ENCODE results near the gene PLXDC2. TPM values are rescaled to one million over a fixed set of nuclear protein-coding genes. Genes with fewer than 3 reads are reported as not detected.

The PLXDC2 gene
- total RNA-seq, 8 experiments from 2014 or later = 3.7 to 129 (median 7.6) TPM

- H3K4me1 ChIP-seq (replicated peaks in 1 of 2) = no peaks in the 10 kb centered on the region
- ATAC-seq (replicated peaks in 6 of 8) = no peak
- 19 to 96% (median 47%) methylated on average over 2 to 8 of the region's 9 CpGs; no CpG with 5 or more reads in 3 of the 10 experiments for WGBS, 10 experiments
- H3K4me3 ChIP-seq = no peak overlapping the region
- in situ Hi-C loops (cut with MboI; ENCODE audit: low pct_unique_long_range_greater_than_20kb in 2 of 9, low sequenced_read_pairs in 9 of 9, unreplicated experiment in 9 of 9) = no loop called here
- H3K27ac ChIP-seq = no peak overlapping the region
Observed at GRCh38 chr10:19874791-19875190, 58.6 kb downstream of the PLXDC2 start.

GRCh38 chr10:19876570-19876969 is 60.3 kb downstream of the PLXDC2 start:
- in situ Hi-C loops (cut with MboI; ENCODE audit: low pct_unique_long_range_greater_than_20kb in 2 of 9, low sequenced_read_pairs in 9 of 9, unreplicated experiment in 9 of 9) = no loop called here
- Histone ChIP-seq H3K4me1 (replicated peaks in 1 of 2) (no peaks in the 10 kb centered on the region), H3K4me3 (no peak overlapping the region), H3K27ac (no peak overlapping the region)
- ATAC-seq (replicated peaks in 6 of 8) = no peak
- 0 to 100% (median 62%) methylated on average over 1 to 2 of the region's 2 CpGs; no CpG with 5 or more reads in 2 of the 10 experiments for WGBS, 10 experiments

GRCh38 chr10:19877466-19878255 is 61.4 kb downstream of the PLXDC2 start:
- 38 to 100% (median 80%) methylated on average over 1 to 8 of the region's 8 CpGs for WGBS, 10 experiments

GRCh38 chr10:19882621-19883020 is 66.4 kb downstream of the PLXDC2 start:
- Histone ChIP-seq H3K4me3 (no peak overlapping the region), H3K27ac (no peak overlapping the region), H3K4me1 (replicated peaks in 1 of 2) (no peaks in the 10 kb centered on the region)
- ATAC-seq (replicated peaks in 6 of 8) = no peak
- 8 to 100% (median 83%) methylated on average over 1 to 5 of the region's 5 CpGs; no CpG with 5 or more reads in 1 of the 10 experiments for WGBS, 10 experiments
- in situ Hi-C loops (cut with MboI; ENCODE audit: low pct_unique_long_range_greater_than_20kb in 2 of 9, low sequenced_read_pairs in 9 of 9, unreplicated experiment in 9 of 9) = no loop called here

More at GRCh38 chr10:19877466-19878255, 61.4 kb downstream of the PLXDC2 start:
- H3K4me3 ChIP-seq = no peak overlapping the region
- H3K27ac ChIP-seq = no peak overlapping the region
- in situ Hi-C loops (cut with MboI; ENCODE audit: low pct_unique_long_range_greater_than_20kb in 2 of 9, low sequenced_read_pairs in 9 of 9, unreplicated experiment in 9 of 9) = no loop called here
- H3K4me1 ChIP-seq (replicated peaks in 1 of 2) = no peaks in the 10 kb centered on the region
- ATAC-seq (replicated peaks in 6 of 8) = no peak

GRCh38 chr10:19888061-19888660 is 71.9 kb downstream of the PLXDC2 start:
- 0 to 100% (median 89%) methylated on average over 1 to 3 of the region's 3 CpGs for WGBS, 10 experiments
- H3K4me1 ChIP-seq (replicated peaks in 1 of 2) = peaks cover 2% of the 10 kb centered on the region in 2 donors
- H3K4me3 ChIP-seq = no peak overlapping the region
- in situ Hi-C loops (cut with MboI; ENCODE audit: low pct_unique_long_range_greater_than_20kb in 2 of 9, low sequenced_read_pairs in 9 of 9, unreplicated experiment in 9 of 9) = no loop called here
- ATAC-seq (replicated peaks in 6 of 8) = no peak
- no peak overlapping the region for H3K27ac ChIP-seq

- Histone ChIP-seq H3K4me3 (no peak overlapping the region), H3K4me1 (replicated peaks in 1 of 2) (peaks cover 2% of the 10 kb centered on the region in 2 donors), H3K27ac (no peak overlapping the region)
- 0 to 62% (median 0%) methylated on average over 1 to 2 of the region's 2 CpGs; no CpG with 5 or more reads in 1 of the 10 experiments for WGBS, 10 experiments
- peak in 4 of 8 experiments; percentile 20 to 60 (median 56) for ATAC-seq (replicated peaks in 6 of 8)
- in situ Hi-C loops (cut with MboI; ENCODE audit: low pct_unique_long_range_greater_than_20kb in 2 of 9, low sequenced_read_pairs in 9 of 9, unreplicated experiment in 9 of 9) = no loop called here
Observed at GRCh38 chr10:19889256-19889655, 73.0 kb downstream of the PLXDC2 start.

GRCh38 chr10:19891429-19891828 is 75.2 kb downstream of the PLXDC2 start:
- in situ Hi-C loops (cut with MboI; ENCODE audit: low pct_unique_long_range_greater_than_20kb in 2 of 9, low sequenced_read_pairs in 9 of 9, unreplicated experiment in 9 of 9) = no loop called here
- Histone ChIP-seq H3K27ac (no peak overlapping the region), H3K4me3 (no peak overlapping the region)

GRCh38 chr10:19892270-19892669 is 76.0 kb downstream of the PLXDC2 start:
- in situ Hi-C loops (cut with MboI; ENCODE audit: low pct_unique_long_range_greater_than_20kb in 2 of 9, low sequenced_read_pairs in 9 of 9, unreplicated experiment in 9 of 9) = no loop called here
- Histone ChIP-seq H3K27ac (no peak overlapping the region), H3K4me3 (no peak overlapping the region), H3K4me1 (replicated peaks in 1 of 2) (peaks cover 2% of the 10 kb centered on the region in 2 donors)
- 22 to 100% (median 92%) methylated on average over 1 to 4 of the region's 4 CpGs; no CpG with 5 or more reads in 1 of the 10 experiments for WGBS, 10 experiments
- peak in 3 of 8 experiments; percentile 36 to 64 (median 48) for ATAC-seq (replicated peaks in 6 of 8)

More at GRCh38 chr10:19891429-19891828, 75.2 kb downstream of the PLXDC2 start:
- no peak for ATAC-seq (replicated peaks in 6 of 8)
- 36 to 94% (median 75%) methylated on average over 3 to 6 of the region's 6 CpGs; no CpG with 5 or more reads in 1 of the 10 experiments for WGBS, 10 experiments
- H3K4me1 ChIP-seq (replicated peaks in 1 of 2) = peaks cover 2% of the 10 kb centered on the region in 2 donors

- Histone ChIP-seq H3K4me1 (replicated peaks in 1 of 2) (peaks cover 2% of the 10 kb centered on the region in 2 donors), H3K4me3 (no peak overlapping the region), H3K27ac (no peak overlapping the region)
- 27 to 100% (median 69%) methylated on average over 2 to 5 of the region's 5 CpGs for WGBS, 10 experiments
- in situ Hi-C loops (cut with MboI; ENCODE audit: low pct_unique_long_range_greater_than_20kb in 2 of 9, low sequenced_read_pairs in 9 of 9, unreplicated experiment in 9 of 9) = no loop called here
- no peak for ATAC-seq (replicated peaks in 6 of 8)
Observed at GRCh38 chr10:19892677-19893076, 76.4 kb downstream of the PLXDC2 start.

- in situ Hi-C loops (cut with MboI; ENCODE audit: low pct_unique_long_range_greater_than_20kb in 2 of 9, low sequenced_read_pairs in 9 of 9, unreplicated experiment in 9 of 9) = no loop called here
- WGBS, 10 experiments = 0 to 100% (median 30%) methylated on average over 2 of the region's 3 CpGs; no CpG with 5 or more reads in 3 of the 10 experiments
- peaks cover 0 to 2% of the 10 kb centered on the region in 2 donors for H3K4me1 ChIP-seq (replicated peaks in 1 of 2)
- no peak overlapping the region for H3K4me3 ChIP-seq
- no peak for ATAC-seq (replicated peaks in 6 of 8)
- no peak overlapping the region for H3K27ac ChIP-seq
Observed at GRCh38 chr10:19895500-19895899, 79.3 kb downstream of the PLXDC2 start.

- Histone ChIP-seq H3K4me3 (no peak overlapping the region), H3K4me1 (replicated peaks in 1 of 2) (peaks cover 0 to 7% of the 10 kb centered on the region in 2 donors), H3K27ac (no peak overlapping the region)
- in situ Hi-C loops (cut with MboI; ENCODE audit: low pct_unique_long_range_greater_than_20kb in 2 of 9, low sequenced_read_pairs in 9 of 9, unreplicated experiment in 9 of 9) = no loop called here
- ATAC-seq (replicated peaks in 6 of 8) = no peak
- WGBS, 10 experiments = 27 to 96% (median 78%) methylated on average over 1 to 2 of the region's 2 CpGs; no CpG with 5 or more reads in 2 of the 10 experiments
Observed at GRCh38 chr10:19902456-19902855, 86.2 kb downstream of the PLXDC2 start.

- whole genome bisulfite sequencing, 10 experiments = 0 to 100% (median 87%) methylated on average over 1 of the region's 1 CpG; no CpG with 5 or more reads in 6 of the 10 experiments
- Histone ChIP-seq H3K4me1 (replicated peaks in 1 of 2) (peaks cover 8 to 13% of the 10 kb centered on the region in 2 donors), H3K27ac (no peak overlapping the region), H3K4me3 (no peak overlapping the region)
- peak in 3 of 8 experiments; percentile 35 to 88 (median 77) for ATAC-seq (replicated peaks in 6 of 8)
- in situ Hi-C loops (cut with MboI; ENCODE audit: low pct_unique_long_range_greater_than_20kb in 2 of 9, low sequenced_read_pairs in 9 of 9, unreplicated experiment in 9 of 9) = no loop called here
Observed at GRCh38 chr10:19904202-19904661, 88.0 kb downstream of the PLXDC2 start.

- Histone ChIP-seq H3K27ac (no peak overlapping the region), H3K4me3 (no peak overlapping the region), H3K4me1 (replicated peaks in 1 of 2) (peaks cover 11 to 16% of the 10 kb centered on the region in 2 donors)
- no peak for ATAC-seq (replicated peaks in 6 of 8)
- in situ Hi-C loops (cut with MboI; ENCODE audit: low pct_unique_long_range_greater_than_20kb in 2 of 9, low sequenced_read_pairs in 9 of 9, unreplicated experiment in 9 of 9) = no loop called here
- 0 to 100% (median 93%) methylated on average over 1 to 4 of the region's 5 CpGs; no CpG with 5 or more reads in 2 of the 10 experiments for WGBS, 10 experiments
Observed at GRCh38 chr10:19906108-19906791, 90.0 kb downstream of the PLXDC2 start.
